Activated CD8-positive, alpha-beta memory T cell treated with anti-CD3 and anti-CD28 coated beads, Interleukin-2, amount 10 ng/mL, durations not matched to agents 7 days and 5 days (primary cell): ENCODE measurements around the gene CAB39. TPM values are rescaled to one million over a fixed set of nuclear protein-coding genes. Genes with fewer than 3 reads are reported as not detected.

Experiments used
- ATAC-seq: fragments of 150-1000 bp; cut with Tn5 transposase; one replicate; pipeline ENCODE4 v1.10.0; 2021; ENCODE audit warnings: moderate library complexity
- CTCF ChIA-PET: fragments of 350-600 bp; sonication (Branson Sonifier 250); formaldehyde crosslinking; loops from one replicate; lab custom pipeline; 2021; ENCODE audit warnings: antibody characterized with exemption; lab: Charles Lee
- DNase-seq: peaks from one replicate; pipeline ENCODE4 v3.0.0-alpha.2; 2020
- H3K27ac Mint-ChIP-seq: one replicate; pipeline ENCODE4 v1.8.0; 2021; ENCODE audit warnings: mild to moderate bottlenecking, mixed read lengths
- H3K27me3 Mint-ChIP-seq: one replicate; pipeline ENCODE4 v1.8.0; 2021; ENCODE audit warnings: mixed read lengths
- H3K36me3 Mint-ChIP-seq: one replicate; pipeline ENCODE4 v1.8.0; 2021; ENCODE audit warnings: mild to moderate bottlenecking, mixed read lengths
- H3K4me1 Mint-ChIP-seq: one replicate; pipeline ENCODE4 v1.8.0; 2021; ENCODE audit warnings: mixed read lengths
- H3K4me3 Mint-ChIP-seq: one replicate; pipeline ENCODE4 v1.8.0; 2021; ENCODE audit warnings: mild to moderate bottlenecking, moderate library complexity, mixed read lengths
- H3K9me3 Mint-ChIP-seq: one replicate; pipeline ENCODE4 v1.8.0; 2022; ENCODE audit warnings: low read depth, mixed read lengths
- total RNA-seq, 2 experiments: library from RNA; stranded (reverse); gene quantifications; one replicate each; pipeline ENCODE4 v1.2.3, GENCODE V29; 2021

The CAB39 gene
- total RNA-seq, 2 experiments from 2014 or later = 148 to 174 TPM

DNA sequence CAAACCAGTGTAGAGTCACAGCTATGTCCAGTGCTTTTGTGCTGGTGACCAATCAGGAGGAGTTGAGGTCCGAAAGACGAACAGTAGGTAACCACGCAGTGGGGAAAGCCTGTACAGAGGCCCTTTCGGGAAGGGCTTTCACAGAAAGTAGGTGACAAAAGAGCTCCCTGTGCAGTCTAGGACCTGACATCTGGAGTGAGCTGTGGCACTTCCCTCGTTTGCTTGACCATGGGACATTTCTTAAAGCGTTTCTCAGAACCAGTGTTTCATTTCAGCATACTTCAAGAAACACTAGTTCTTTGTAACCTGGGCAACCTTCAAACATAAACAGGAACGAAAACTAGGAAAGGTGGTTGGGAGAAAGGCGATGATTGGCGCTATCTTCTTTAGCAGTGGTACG lies 96.4 kb downstream of the CAB39 start:
- H3K4me3 Mint-ChIP-seq = no peak overlapping the region
- no peaks in the 10 kb centered on the region for H3K27me3 Mint-ChIP-seq
- H3K4me1 Mint-ChIP-seq = peaks cover 12% of the 10 kb centered on the region
- ATAC-seq (no peak), DNase-seq (no peak)
- H3K36me3 Mint-ChIP-seq = peaks cover 53% of the 10 kb centered on the region
- CTCF ChIA-PET = interaction anchor here (1.9 kb wide), 1 partner anchor 11 kb away, joined by 9 read pairs; no protein-coding TSS in a partner anchor
- H3K27ac Mint-ChIP-seq = no peak overlapping the region
- no peaks in the 10 kb centered on the region for H3K9me3 Mint-ChIP-seq

DNA sequence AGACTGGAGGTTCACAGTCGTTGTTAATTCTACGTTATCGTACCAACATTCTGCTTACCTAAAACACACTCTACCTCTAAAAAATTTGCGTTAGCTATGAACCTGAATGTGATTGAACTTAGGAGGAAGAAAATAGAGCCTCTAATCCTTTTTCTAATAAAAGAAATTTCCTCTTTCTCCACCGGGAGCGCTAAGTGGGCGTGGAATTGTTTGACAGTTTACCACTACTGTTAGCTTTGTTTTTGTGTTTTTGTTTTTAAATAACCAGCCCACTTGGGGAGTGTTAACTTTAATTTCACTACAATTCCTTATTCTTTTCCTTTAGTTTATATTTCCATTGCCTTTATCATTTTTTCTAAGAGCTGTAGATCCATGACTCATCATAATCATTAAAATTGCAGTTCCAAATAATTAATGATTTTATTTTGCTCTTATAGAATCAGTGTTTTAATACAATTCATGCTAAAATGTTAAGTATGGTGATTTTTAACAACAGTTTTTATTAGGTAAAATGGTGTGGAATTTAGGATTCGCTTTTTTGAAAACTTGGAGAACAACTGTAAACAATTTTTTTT lies 97.1 kb downstream of the CAB39 start:
- no peak overlapping the region for H3K27ac Mint-ChIP-seq
- CTCF ChIA-PET = interaction anchor here (0.5 to 1.9 kb wide), 2 partner anchors 11 to 809 kb away, joined by 3 to 9 read pairs; no protein-coding TSS in a partner anchor
- peaks cover 12% of the 10 kb centered on the region for H3K4me1 Mint-ChIP-seq
- DNase-seq = no peak
- no peaks in the 10 kb centered on the region for H3K27me3 Mint-ChIP-seq
- no peaks in the 10 kb centered on the region for H3K9me3 Mint-ChIP-seq
- ATAC-seq = no peak
- H3K4me3 Mint-ChIP-seq = no peak overlapping the region
- H3K36me3 Mint-ChIP-seq = peaks cover 52% of the 10 kb centered on the region

DNA sequence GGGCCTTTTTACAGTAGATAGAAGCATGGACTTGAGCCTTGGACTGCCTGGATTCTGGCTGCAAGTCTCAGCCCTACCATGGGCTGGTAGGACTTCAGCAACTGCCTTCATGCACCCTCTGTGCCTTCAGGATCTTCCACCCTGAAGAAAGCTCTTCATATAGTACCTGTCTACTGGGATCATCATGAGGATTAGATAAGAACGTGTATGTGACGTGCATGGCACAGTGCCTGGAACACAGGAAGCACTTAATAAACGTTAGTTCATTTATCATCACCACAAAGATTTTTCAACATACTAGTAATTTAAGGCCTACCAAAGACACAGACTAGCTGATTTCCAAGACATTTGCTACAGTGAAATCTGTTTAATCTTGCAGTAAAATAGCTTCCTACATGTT lies 98.9 kb downstream of the CAB39 start:
- CTCF ChIA-PET = interaction anchor here (0.8 to 2.0 kb wide), 2 partner anchors 13 to 99 kb away, joined by 3 to 9 read pairs; partner anchors contain the start of gene CAB39
- ATAC-seq (no peak), DNase-seq (no peak)
- H3K27me3 Mint-ChIP-seq = no peaks in the 10 kb centered on the region
- no peaks in the 10 kb centered on the region for H3K9me3 Mint-ChIP-seq
- H3K27ac Mint-ChIP-seq = peak overlapping the region; percentile 2
- peaks cover 47% of the 10 kb centered on the region for H3K36me3 Mint-ChIP-seq
- peaks cover 11% of the 10 kb centered on the region for H3K4me1 Mint-ChIP-seq
- no peak overlapping the region for H3K4me3 Mint-ChIP-seq

DNA sequence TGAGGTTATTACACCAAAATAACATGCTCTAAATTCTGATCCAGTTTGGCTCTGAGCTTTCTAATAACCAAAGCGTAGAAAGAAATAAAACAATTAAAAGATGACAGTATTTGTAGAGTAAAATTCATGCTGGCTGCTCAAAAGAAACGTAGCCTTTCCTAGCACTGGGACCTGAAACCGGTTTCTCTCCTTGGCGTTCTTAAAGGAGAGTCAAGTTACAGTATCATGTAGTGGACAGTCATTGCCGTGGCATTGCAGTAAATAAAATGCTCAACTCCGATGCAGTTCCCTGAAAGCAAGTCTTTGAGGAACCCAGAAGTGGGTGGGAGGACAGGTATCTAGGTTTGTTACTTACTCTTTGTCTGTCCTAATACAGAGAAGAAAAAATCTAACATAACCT lies 99.4 kb downstream of the CAB39 start:
- Mint-ChIP-seq H3K4me1 (peaks cover 12% of the 10 kb centered on the region), H3K9me3 (no peaks in the 10 kb centered on the region), H3K27me3 (no peaks in the 10 kb centered on the region), H3K27ac (peak overlapping the region; percentile 18), H3K4me3 (no peak overlapping the region), H3K36me3 (peaks cover 51% of the 10 kb centered on the region)
- ATAC-seq (no peak), DNase-seq (no peak)
- CTCF ChIA-PET = interaction anchor here (0.8 to 2.0 kb wide), 2 partner anchors 12 to 100 kb away, joined by 3 to 9 read pairs; partner anchors contain the start of gene CAB39

- CTCF ChIA-PET = interaction anchor here (0.9 to 3.8 kb wide), 3 partner anchors 9 to 94 kb away, joined by 3 to 19 read pairs (median 3); no protein-coding TSS in a partner anchor
- H3K9me3 Mint-ChIP-seq = no peaks in the 10 kb centered on the region
- no peak overlapping the region for H3K27ac Mint-ChIP-seq
- H3K4me1 Mint-ChIP-seq = peaks cover 12% of the 10 kb centered on the region
- H3K27me3 Mint-ChIP-seq = no peaks in the 10 kb centered on the region
- no peak overlapping the region for H3K4me3 Mint-ChIP-seq
- DNase-seq = no peak
- peaks cover 60% of the 10 kb centered on the region for H3K36me3 Mint-ChIP-seq
- ATAC-seq = peak; percentile 42
Observed at GRCh38 chr2:230814616-230815015, 102.0 kb downstream of the CAB39 start.

- CTCF ChIA-PET = interaction anchor here (3.8 kb wide), 1 partner anchor 9 kb away, joined by 19 read pairs; no protein-coding TSS in a partner anchor
- ATAC-seq = no peak
- Mint-ChIP-seq H3K27ac (no peak overlapping the region), H3K4me1 (peaks cover 12% of the 10 kb centered on the region), H3K9me3 (no peaks in the 10 kb centered on the region), H3K36me3 (peaks cover 57% of the 10 kb centered on the region), H3K27me3 (no peaks in the 10 kb centered on the region), H3K4me3 (no peak overlapping the region)
- no peak for DNase-seq
Observed at GRCh38 chr2:230815088-230815487, 102.4 kb downstream of the CAB39 start.

DNA sequence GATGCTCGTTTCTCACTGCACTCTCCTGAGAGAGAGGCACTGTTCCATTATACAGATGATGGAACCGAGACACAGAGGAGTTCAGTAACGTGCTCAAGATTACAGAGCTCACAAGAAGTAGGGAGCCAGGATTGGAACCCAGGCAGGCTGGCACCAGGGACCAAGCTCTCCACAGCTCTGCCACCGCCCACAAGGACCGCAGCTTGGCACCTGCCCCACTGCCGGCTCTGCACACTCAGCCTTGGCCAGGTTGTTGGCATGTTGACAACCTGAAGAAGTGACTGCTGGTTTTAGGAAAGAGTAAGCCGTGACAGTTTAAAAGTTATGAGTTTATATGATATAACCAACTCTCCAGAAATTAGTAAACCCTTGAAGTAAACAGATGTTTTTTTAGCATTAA lies 104.1 kb downstream of the CAB39 start:
- Mint-ChIP-seq H3K4me1 (peaks cover 8% of the 10 kb centered on the region), H3K9me3 (no peaks in the 10 kb centered on the region), H3K27ac (peak overlapping the region; percentile 57), H3K36me3 (peaks cover 53% of the 10 kb centered on the region), H3K27me3 (no peaks in the 10 kb centered on the region), H3K4me3 (no peak overlapping the region)
- DNase-seq (no peak), ATAC-seq (no peak)
- CTCF ChIA-PET = interaction anchor here (1.3 to 3.8 kb wide), 3 partner anchors 7 to 178 kb away, joined by 3 to 19 read pairs (median 3); no protein-coding TSS in a partner anchor

DNA sequence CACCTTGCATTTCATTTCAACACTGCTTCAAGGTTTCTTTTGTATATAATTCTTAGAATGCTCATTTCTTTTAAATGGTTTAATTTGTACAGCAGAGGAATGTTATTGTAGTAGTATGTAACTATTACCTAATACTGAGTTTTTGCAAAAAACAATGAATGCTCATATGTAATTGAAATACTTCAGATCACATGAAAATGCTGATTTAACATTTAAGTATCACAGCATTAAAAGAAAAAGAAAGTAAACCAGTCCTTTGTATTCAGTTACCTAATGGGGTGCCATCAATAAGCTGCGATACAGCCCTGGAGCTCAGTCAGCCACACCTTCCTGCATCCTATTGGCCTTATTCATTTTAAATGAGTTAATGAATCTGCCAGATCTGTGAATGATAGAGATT lies 106.8 kb downstream of the CAB39 start:
- ATAC-seq (no peak), DNase-seq (no peak)
- Mint-ChIP-seq H3K27ac (no peak overlapping the region), H3K9me3 (no peaks in the 10 kb centered on the region), H3K4me1 (peaks cover 7% of the 10 kb centered on the region), H3K4me3 (no peak overlapping the region), H3K36me3 (peaks cover 35% of the 10 kb centered on the region), H3K27me3 (no peaks in the 10 kb centered on the region)
- CTCF ChIA-PET = interaction anchor here (1.2 kb wide), 1 partner anchor 233 kb away, joined by 3 read pairs; no protein-coding TSS in a partner anchor

DNA sequence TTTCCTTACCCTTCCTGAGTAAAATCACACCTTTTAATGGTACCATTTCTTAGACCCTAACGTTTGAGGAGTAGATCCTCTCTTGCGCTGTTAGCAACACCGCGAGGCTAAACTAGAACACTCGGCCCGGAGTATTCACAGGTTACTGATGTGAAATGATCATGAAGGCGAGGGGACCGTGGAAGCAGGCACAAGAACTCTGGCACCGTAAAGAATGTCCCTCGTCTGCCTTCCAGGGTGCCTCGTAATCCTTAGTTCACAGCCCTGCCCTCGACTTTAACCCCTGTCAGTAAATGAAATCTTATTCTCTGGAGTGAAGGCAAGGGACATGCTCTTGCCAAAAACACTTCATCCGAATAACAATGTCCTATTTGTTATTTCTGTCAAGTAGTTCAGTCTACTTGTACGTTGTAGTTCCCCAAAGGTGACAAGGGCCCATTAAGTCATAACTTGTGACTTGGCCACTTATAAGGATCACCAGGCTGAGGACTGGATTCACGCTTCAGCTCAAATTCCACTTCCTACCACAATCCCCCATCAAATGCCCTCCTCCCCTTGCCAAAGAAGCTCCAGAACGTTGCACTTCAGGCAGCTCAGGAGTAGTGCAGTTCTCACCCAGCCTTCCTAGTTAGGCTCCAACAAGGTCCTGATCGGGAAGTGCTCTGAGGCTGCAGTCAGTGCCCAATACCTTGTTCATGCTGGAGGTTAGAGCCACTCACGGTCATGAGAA lies 108.8 kb downstream of the CAB39 start:
- Mint-ChIP-seq H3K27ac (peak overlapping the region; percentile 4), H3K9me3 (no peaks in the 10 kb centered on the region), H3K27me3 (peaks cover 14% of the 10 kb centered on the region), H3K4me3 (no peak overlapping the region), H3K36me3 (peaks cover 26% of the 10 kb centered on the region), H3K4me1 (peaks cover 7% of the 10 kb centered on the region)
- no peak for ATAC-seq
- CTCF ChIA-PET = interaction anchor here (1.1 to 4.1 kb wide), 5 partner anchors 27 to 232 kb away, joined by 3 to 76 read pairs (median 4); partner anchors contain the start of gene GPR55
- no peak for DNase-seq

DNA sequence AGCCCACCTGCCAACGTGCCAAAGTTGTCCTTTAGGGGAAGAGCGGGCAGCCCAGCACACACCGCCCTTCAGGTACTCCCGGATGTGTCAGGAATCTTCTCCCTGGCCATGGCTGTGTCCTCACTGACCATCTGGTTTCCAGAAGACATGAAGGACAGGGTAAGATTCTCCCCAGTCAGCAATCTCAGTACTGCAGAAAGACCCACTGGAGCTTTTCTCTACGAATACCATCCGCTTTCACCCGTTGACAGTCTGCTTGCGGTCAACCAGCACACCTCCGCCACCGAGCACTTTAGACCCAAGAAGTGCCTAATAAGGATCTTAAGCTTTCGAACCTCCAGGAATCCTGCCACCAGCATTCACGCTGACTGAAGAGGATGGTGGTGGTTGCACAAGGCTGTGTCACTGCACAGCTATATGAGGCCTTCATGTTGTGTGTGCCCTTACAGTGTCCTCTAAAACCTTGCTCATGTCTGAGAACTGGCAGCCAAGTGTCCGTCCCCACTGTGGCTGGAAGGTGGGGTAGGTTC lies 109.4 kb downstream of the CAB39 start:
- ATAC-seq = no peak
- CTCF ChIA-PET = interaction anchor here (0.7 to 4.1 kb wide), 6 partner anchors 27 to 589 kb away, joined by 3 to 76 read pairs (median 4); partner anchors contain the start of gene GPR55
- no peaks in the 10 kb centered on the region for H3K9me3 Mint-ChIP-seq
- peaks cover 21% of the 10 kb centered on the region for H3K27me3 Mint-ChIP-seq
- H3K27ac Mint-ChIP-seq = no peak overlapping the region
- no peak for DNase-seq
- H3K36me3 Mint-ChIP-seq = peaks cover 20% of the 10 kb centered on the region
- peaks cover 7% of the 10 kb centered on the region for H3K4me1 Mint-ChIP-seq
- H3K4me3 Mint-ChIP-seq = no peak overlapping the region

GRCh38 chr2:230823264-230823964 lies 110.8 kb downstream of the CAB39 start:
- CTCF ChIA-PET = interaction anchor here (1.1 to 4.1 kb wide), 20 partner anchors 8 to 404 kb away, joined by 3 to 76 read pairs (median 5); partner anchors contain the start of genes ITM2C and PSMD1
- Mint-ChIP-seq H3K27ac (no peak overlapping the region), H3K36me3 (peaks cover 14% of the 10 kb centered on the region), H3K9me3 (no peaks in the 10 kb centered on the region), H3K27me3 (peaks cover 28% of the 10 kb centered on the region), H3K4me3 (no peak overlapping the region), H3K4me1 (peaks cover 9% of the 10 kb centered on the region)
- no peak for DNase-seq
- ATAC-seq = no peak

DNA sequence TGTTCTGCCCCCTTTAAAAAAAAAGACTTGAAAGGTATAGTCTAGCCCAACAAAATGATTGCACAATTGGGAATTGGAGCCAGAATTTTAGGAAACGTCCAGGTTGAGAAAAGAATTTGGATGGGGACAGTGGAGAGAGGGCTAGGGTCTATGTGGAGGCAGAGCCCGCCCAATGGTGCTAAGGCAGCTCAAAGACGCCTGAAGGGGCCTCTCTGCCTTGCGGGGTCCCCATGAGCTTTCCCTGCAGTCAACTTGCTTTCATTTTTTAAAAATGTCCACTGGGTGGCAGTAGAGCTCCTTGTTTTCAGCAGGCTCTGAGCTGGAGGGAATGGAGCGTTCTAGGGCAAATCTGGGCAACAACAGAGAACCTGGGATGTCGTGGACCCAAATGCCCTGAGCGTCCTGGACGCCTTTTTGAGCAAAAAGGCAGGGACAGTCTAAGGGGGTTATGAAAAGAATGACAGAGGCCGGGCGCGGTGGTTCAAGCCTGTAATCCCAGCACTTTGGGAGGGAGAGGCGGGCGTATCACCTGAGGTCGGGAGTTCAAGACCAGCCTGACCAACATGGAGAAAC lies 111.8 kb downstream of the CAB39 start:
- H3K4me3 Mint-ChIP-seq = peak overlapping the region; percentile 37
- H3K4me1 Mint-ChIP-seq = peaks cover 11% of the 10 kb centered on the region
- peak overlapping the region; percentile 60 for H3K27ac Mint-ChIP-seq
- H3K36me3 Mint-ChIP-seq = peaks cover 9% of the 10 kb centered on the region
- DNase-seq = peak; percentile 71
- no peaks in the 10 kb centered on the region for H3K9me3 Mint-ChIP-seq
- ATAC-seq = peak; percentile 82
- peaks cover 36% of the 10 kb centered on the region for H3K27me3 Mint-ChIP-seq
- CTCF ChIA-PET = interaction anchor here (0.6 to 4.1 kb wide), 58 partner anchors 9 to 920 kb away, joined by 3 to 76 read pairs (median 4); partner anchors contain the start of genes GPR55, ITM2C and PSMD1
